DMS79 (cell line): Measurements from ENCODE around the gene TASP1.
"Not testable (repeated sequence)": the region's sequence is repeated elsewhere in the genome, so short reads cannot be mapped to it uniquely, and the experiment has no call there.

Source experiments
- DNase-seq: peaks from one replicate; lab custom pipeline; 2025; lab: John Stamatoyannopoulos, UW

Gene TASP1

GRCh38 chr20:13396826-13397225 lies 241.9 kb downstream of the TASP1 start:
- DNase-seq: no peak

GRCh38 chr20:13396022-13396421 lies 242.7 kb downstream of the TASP1 start:
- DNase-seq: no peak

GRCh38 chr20:13395232-13395631 lies 243.5 kb downstream of the TASP1 start:
- no peak for DNase-seq

GRCh38 chr20:13392391-13392790 lies 246.3 kb downstream of the TASP1 start:
- DNase-seq: no peak

GRCh38 chr20:13389115-13389514 lies 249.6 kb downstream of the TASP1 start:
- DNase-seq: no peak

- no peak for DNase-seq
These were observed 254.6 kb downstream of the TASP1 start for GRCh38 chr20:13384132-13384531.

GRCh38 chr20:13382786-13383185 lies 255.9 kb downstream of the TASP1 start:
- no peak for DNase-seq

GRCh38 chr20:13380497-13381229 lies 258.1 kb downstream of the TASP1 start:
- DNase-seq: not testable (repeated sequence)

- DNase-seq: no peak
These were observed 265.3 kb downstream of the TASP1 start for GRCh38 chr20:13373400-13373799.

GRCh38 chr20:13364278-13365170 lies 274.2 kb downstream of the TASP1 start:
- DNase-seq: no peak

GRCh38 chr20:13363473-13363872 lies 275.3 kb downstream of the TASP1 start:
- no peak for DNase-seq

GRCh38 chr20:13362165-13362564 lies 276.6 kb downstream of the TASP1 start:
- DNase-seq: not testable (repeated sequence)

- not testable (repeated sequence) for DNase-seq
These were observed 279.8 kb downstream of the TASP1 start for GRCh38 chr20:13358936-13359335.

GRCh38 chr20:13357782-13358181 lies 280.9 kb downstream of the TASP1 start:
- DNase-seq: not testable (repeated sequence)

- DNase-seq: no peak
These were observed 282.1 kb downstream of the TASP1 start for GRCh38 chr20:13356591-13356990.

GRCh38 chr20:13355941-13356486 lies 282.7 kb downstream of the TASP1 start:
- no peak for DNase-seq

- no peak for DNase-seq
These were observed 283.3 kb downstream of the TASP1 start for GRCh38 chr20:13355411-13355810.

- no peak for DNase-seq
These were observed 285.3 kb downstream of the TASP1 start for GRCh38 chr20:13353261-13353945.

GRCh38 chr20:13349235-13349604 lies 289.5 kb downstream of the TASP1 start:
- no peak for DNase-seq

- no peak for DNase-seq
These were observed 290.2 kb downstream of the TASP1 start for GRCh38 chr20:13348311-13349234.

- DNase-seq: no peak
These were observed 294.1 kb downstream of the TASP1 start for GRCh38 chr20:13344671-13345070.
